Kidney (tissue), 14 donors: Measurements from ENCODE around the gene SPATA31C1. TPM values are rescaled to one million over a fixed set of nuclear protein-coding genes. Genes with fewer than 3 reads are reported as not detected.

Experiments
- DNase-seq, 5 donors: peaks; one replicate each; pipeline ENCODE4 v3.0.0-alpha.2; 2013 to 2020
- FAIRE-seq: peaks from 2 replicates; lab custom pipeline; 2012; peaks lifted over from hg19 to GRCh38; lab: Jason Lieb, UNC
- H3K27ac ChIP-seq, 2 donors: one replicate each; pipeline ENCODE4 v1.7.0; 2013; ENCODE audit warnings: low read depth in 2 of 2, low read length in 2 of 2, inconsistent platforms in 1 of 2
- H3K27me3 ChIP-seq: one replicate; pipeline ENCODE4 v1.7.1; 2013; ENCODE audit warnings: low read length, inconsistent platforms; ENCODE audit not compliant: control insufficient read depth, insufficient read depth
- H3K36me3 ChIP-seq, 3 donors: one replicate each; pipeline versions ENCODE4 v1.7.0 to v1.7.1; 2013; ENCODE audit warnings: low read length in 3 of 3, control low read depth in 1 of 3, inconsistent platforms in 1 of 3; ENCODE audit not compliant: insufficient read depth in 3 of 3, control insufficient read depth in 2 of 3
- H3K4me1 ChIP-seq, 3 donors: one replicate each; pipeline versions ENCODE4 v1.7.0 to v1.7.1; 2013; ENCODE audit warnings: low read length in 3 of 3, inconsistent platforms in 1 of 3, low read depth in 1 of 3; ENCODE audit not compliant: control insufficient read depth in 2 of 3, insufficient read depth in 2 of 3
- H3K4me3 ChIP-seq, 3 donors: one replicate each; pipeline versions ENCODE4 v1.7.0 to v1.8.1; 2013; ENCODE audit warnings: low read length in 3 of 3, control low read depth in 1 of 3, inconsistent platforms in 1 of 3
- H3K9ac ChIP-seq, 3 donors: one replicate each; pipeline versions ENCODE4 v1.7.0 to v1.7.1; 2013; ENCODE audit warnings: low read length in 3 of 3, control low read depth in 1 of 3, inconsistent platforms in 1 of 3
- H3K9me3 ChIP-seq, 3 donors: one replicate each; pipeline versions ENCODE4 v1.7.0 to v1.7.1; 2013; ENCODE audit warnings: low read length in 3 of 3, control low read depth in 1 of 3, inconsistent platforms in 1 of 3; ENCODE audit not compliant: control insufficient read depth in 2 of 3, insufficient read depth in 1 of 3
- CTCF ChIP-seq: IDR thresholded peaks from 3 replicates; pipeline ENCODE4 v1.5.1; 2012; ENCODE audit warnings: mild to moderate bottlenecking, moderate library complexity, borderline replicate concordance; ENCODE audit not compliant: insufficient read depth; ENCODE audit errors: extremely low read depth
- intact Hi-C: fragments of 100-400 bp; cut with DNase I; formaldehyde crosslinking; loops from one replicate; pipeline ENCODE4 v1.11.1; 2022
- polyA plus RNA-seq: library from polyadenylated mRNA; stranded (reverse); fragments of 350-450 nt; fragmentation: Illumina TruSeq; extraction: RNeasy Lipid Tissue Mini Kit (QIAGEN cat#74804); gene quantifications from one replicate; pipeline ENCODE4 v1.2.3, GENCODE V29; 2014; ENCODE audit warnings: low read depth, low replicate concordance; ENCODE audit not compliant: insufficient read depth
- total RNA-seq: library from RNA; stranded (reverse); fragmentation: NEBNext Ultra II Directional; extraction: Animal tissue kit (Norgen Biotek cat#: 25700); gene quantifications from one replicate; pipeline ENCODE4 v1.2.1, GENCODE V29; 2021
- donor health status: control.
- donor health status: control.
- donor health status: control.
- donor health status: control.
- donor health status: control.
- donor health status: DM: yes; HTN: yes; CAD: no.
- donor health status: Normal renal cell carcinoma (clear cell type).

Gene SPATA31C1
- total and polyA plus RNA-seq, 2 donors from 2014 or later, result not detected

- FAIRE-seq, result no peak
- Histone ChIP-seq H3K36me3 (no peaks in the 10 kb centered on the region), H3K9me3 (no peaks in the 10 kb centered on the region), H3K27me3 (no peaks in the 10 kb centered on the region), H3K9ac (no peak overlapping the region), H3K4me1 (no peaks in the 10 kb centered on the region), H3K4me3 (no peak overlapping the region), H3K27ac (no peak overlapping the region)
- peak in 1 of 5 donors; percentile 5 for DNase-seq
- no peak for TF ChIP-seq CTCF
- intact Hi-C loops, result no loop called here
These were observed 46.2 kb upstream of the SPATA31C1 start for GRCh38 chr9:87871425-87872078.

- FAIRE-seq (no peak), DNase-seq (peak in 4 of 5 donors; percentile 61 to 75 (median 64))
- Histone ChIP-seq H3K27ac (no peak overlapping the region), H3K9me3 (no peaks in the 10 kb centered on the region), H3K4me3 (no peak overlapping the region), H3K9ac (no peak overlapping the region), H3K36me3 (no peaks in the 10 kb centered on the region), H3K4me1 (no peaks in the 10 kb centered on the region), H3K27me3 (no peaks in the 10 kb centered on the region)
- intact Hi-C loops, result no loop called here
- no peak for TF ChIP-seq CTCF
These were observed 45.6 kb upstream of the SPATA31C1 start for GRCh38 chr9:87872079-87872624.

- no peak for TF ChIP-seq CTCF
- FAIRE-seq (no peak), DNase-seq (peak in 2 of 5 donors; percentile 8 to 42)
- Histone ChIP-seq H3K27me3 (no peaks in the 10 kb centered on the region), H3K4me1 (no peaks in the 10 kb centered on the region), H3K27ac (no peak overlapping the region), H3K4me3 (no peak overlapping the region), H3K9me3 (no peaks in the 10 kb centered on the region), H3K36me3 (no peaks in the 10 kb centered on the region), H3K9ac (no peak overlapping the region)
- intact Hi-C loops, result no loop called here
These were observed 44.0 kb upstream of the SPATA31C1 start for GRCh38 chr9:87873607-87874303.
